AML-193 (cell line): Measurements from ENCODE around the gene ACTRT3.
A peak's percentile ranks its signal among the peaks of the same experiment; 100 is the strongest.
"Not testable (repeated sequence)": the region's sequence is repeated elsewhere in the genome, so short reads cannot be mapped to it uniquely, and the experiment has no call there.

ENCODE experiments used
- DNase-seq, 2 experiments: peaks; one replicate each; lab custom pipeline; 2025; lab: John Stamatoyannopoulos, UW

ACTRT3 gene

DNA sequence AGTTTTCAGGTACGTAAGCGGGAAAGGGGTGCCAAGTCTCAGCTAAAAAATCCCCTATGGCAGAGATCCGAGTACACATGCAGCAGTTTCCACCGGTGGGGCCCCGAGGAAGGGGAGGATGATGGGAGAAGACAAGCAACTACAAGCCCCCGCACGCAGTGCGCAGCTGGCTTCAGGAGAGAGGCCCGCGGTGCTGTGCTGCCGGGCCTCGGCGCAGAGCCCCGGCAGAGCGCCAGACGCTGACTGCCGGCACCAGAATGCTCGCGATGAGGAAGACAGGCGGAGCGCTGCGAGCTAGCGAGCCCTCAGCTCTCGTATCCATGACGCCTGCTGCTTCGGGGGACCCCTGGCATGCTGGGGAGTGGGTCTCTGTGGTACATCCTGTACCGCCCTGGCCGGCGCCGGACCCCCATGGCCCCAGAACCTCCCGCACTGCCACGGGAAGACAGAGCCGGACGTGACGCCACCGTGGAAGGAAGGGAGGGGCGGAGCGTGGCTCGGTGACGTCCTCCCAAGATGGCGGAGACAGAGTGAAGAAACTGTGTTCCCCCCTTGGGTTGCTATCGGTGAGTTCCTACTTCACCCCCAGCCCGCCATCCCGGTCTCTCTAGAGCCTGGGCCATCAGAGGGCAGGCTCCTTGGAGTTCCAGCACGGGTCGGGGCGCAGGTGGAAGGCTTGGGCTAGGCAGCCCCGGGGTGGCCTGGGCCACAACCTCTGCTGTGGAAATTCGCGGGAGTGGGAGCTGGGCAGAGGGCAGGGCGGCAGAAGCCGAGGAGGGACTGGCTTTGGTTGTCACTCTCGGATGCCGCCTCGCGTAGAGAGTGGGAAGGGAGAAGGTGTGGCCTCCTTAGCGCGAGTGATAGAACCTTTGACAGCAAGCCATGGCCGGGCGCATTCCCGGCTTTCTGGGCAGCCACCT lies 3.8 kb upstream of the ACTRT3 start, which contains the start of gene MYNN:
Gene MYNN (plus strand): TSS at position 500 of the 920 bp plus-strand sequence. CDS start 900 bp downstream, outside the sequence.
- DNase-seq = peak; percentile 90 to 91

GRCh38 chr3:169772305-169772896 lies 3.0 kb upstream of the ACTRT3 start:
- peak; percentile 55 to 66 for DNase-seq

DNA sequence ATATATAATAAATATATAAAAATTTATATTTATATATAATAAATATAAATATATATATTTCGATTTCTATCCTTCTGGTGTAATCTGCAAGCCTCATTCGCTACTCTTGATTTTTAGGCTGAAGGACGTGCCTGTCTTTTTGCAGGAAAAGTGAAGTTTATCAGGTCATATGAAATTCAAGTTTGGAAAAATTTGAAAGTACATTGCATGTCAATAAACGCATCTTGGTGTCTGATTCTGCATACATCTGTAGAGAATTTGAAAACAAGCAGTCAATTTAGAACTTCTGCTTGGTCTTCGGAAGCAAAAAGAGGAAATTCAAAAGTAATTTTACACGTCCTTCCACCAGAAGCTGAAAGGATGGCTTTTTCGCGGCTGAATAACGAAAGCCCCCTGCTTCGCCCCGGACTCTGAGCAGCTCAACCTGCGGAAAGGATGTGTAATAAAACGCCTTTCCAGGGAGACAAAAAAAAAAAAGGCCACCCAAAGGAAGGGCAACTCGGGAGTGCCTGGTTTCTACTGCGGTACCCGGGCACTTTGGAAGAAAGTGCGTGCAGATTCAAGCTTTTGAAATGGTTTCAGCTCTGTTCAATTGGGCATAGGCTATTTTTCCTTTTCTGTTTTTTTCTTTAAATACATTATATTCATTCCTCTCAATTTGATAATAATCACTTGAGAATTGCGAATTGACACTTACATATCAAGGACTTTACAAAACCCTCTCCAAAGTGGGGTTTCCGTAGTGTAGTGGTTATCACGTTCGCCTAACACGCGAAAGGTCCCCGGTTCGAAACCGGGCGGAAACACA lies 2.3 kb upstream of the ACTRT3 start:
- DNase-seq = peak; percentile 92 to 95

DNA sequence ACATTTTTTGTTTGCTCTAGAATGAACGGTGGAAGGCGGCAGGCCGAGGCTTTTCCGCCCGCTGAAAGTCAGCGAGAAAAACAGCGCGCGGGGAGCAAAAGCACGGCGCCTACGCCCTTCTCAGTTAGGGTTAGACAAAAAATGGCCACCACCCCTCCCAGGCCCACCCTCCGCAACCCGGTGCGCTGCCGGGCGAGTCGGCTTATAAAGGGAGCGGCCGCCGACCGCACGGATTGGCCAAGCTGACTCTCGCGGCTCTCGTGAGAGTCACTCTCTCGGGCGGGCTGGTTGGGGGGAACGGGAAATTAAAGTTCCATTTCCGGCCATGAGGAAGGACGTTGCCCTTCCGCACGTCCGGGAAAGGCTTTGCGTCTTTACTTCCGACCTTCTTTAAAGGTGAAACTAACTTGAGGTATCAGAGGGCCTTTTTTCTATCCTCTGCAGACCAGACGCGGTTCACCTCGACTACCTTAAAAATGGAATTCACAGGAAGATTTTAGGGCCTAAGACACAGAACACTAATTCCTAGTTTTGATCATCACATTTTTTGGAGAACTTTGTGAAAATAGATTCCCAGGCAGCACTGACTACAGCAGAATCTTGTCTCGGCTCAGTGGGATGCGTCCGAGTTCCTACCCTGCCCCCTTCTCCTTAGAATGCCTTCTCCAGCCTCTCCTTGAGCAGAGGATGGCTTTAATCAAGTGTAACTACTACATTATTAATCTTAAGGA lies 4.3 kb downstream of the ACTRT3 start, which contains the start of gene TERC:
Gene TERC (minus strand): TSS at position 179 of the 731 bp plus-strand sequence.
- DNase-seq = peak; percentile 91 to 93

GRCh38 chr3:169764312-169764881 lies 5.0 kb downstream of the ACTRT3 start:
- DNase-seq = peak; percentile 92 to 94

GRCh38 chr3:169760479-169760878 lies 8.9 kb downstream of the ACTRT3 start:
- no peak for DNase-seq

DNA sequence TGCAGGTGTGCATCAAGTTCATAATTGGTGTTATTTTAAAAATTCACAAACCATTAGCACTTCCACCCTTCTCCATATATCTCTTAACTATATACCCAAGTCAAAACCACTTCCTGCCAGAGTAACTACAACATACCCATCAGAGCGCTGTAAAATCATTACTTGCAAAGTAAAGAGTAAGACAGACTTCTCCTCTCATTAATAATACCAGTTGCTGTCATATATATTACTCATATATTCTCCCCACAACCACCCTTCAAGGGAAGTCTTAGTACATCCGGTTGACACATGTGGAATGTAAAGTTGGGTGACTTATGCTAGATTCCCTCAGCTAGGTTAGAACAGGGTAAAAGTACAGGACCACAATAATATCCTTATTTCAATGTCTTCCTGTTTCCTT lies 10.1 kb downstream of the ACTRT3 start:
- DNase-seq = peak; percentile 71 to 80

GRCh38 chr3:169758359-169758994 lies 10.9 kb downstream of the ACTRT3 start:
- no peak for DNase-seq

GRCh38 chr3:169755488-169755887 lies 13.9 kb downstream of the ACTRT3 start:
- no peak for DNase-seq

GRCh38 chr3:169754711-169755110 lies 14.7 kb downstream of the ACTRT3 start:
- DNase-seq = no peak

DNA sequence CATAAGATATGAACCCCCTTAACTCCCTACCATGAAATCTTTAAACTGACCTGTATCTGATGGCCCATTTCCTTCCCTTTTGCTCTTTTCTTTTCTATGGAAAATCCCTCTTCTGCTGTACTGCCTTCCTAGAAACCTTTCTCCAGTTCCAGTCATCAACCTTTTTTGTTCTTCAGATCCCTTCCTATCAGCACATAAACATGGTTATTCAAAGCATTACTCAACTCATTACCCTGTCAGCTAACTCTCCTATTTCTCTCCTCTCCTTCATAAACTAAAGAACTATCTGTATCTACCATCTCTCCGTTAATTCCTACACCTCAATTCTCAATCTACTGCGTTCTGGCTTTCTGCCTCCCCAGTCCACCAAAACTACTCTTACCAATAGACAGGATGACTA lies 17.5 kb downstream of the ACTRT3 start:
- no peak for DNase-seq

DNA sequence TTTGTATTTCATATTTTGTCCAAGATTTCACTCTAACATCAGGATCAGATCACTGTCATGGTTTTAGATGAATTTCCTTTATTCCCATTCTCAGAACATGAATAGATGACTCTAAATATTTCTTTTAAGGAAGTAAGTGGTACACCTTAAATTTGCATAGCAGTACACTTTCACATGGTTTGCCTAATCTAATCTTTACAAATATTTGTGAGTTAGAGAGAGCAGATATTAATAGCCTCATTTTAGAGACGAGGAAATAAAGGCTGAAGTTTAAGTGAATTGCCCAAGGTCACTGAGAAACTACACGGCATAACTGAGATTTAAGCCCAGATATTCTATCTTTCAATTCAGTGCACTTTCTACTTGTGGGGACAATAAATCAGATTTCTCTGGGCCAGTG lies 18.7 kb downstream of the ACTRT3 start:
- no peak for DNase-seq

GRCh38 chr3:169748670-169749069 lies 20.7 kb downstream of the ACTRT3 start:
- no peak for DNase-seq

DNA sequence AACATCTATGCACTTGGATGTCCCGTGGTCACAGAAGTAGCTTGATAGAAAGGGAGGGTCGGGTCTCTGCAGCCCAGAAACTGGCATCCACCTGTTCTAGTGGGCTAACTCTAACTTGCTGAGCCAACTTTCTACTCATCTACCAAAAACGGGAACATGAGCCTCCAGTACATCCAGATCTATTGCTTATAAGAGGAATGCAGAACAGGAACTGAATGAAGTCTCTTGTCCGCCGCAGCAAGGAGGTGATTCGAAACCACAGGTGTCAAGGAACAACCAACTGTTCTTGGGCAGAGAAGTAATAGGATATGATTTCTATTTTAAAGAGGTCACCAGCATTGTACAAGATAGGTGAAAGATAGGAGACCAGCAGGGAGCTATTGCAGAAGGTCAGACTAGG lies 22.4 kb downstream of the ACTRT3 start:
- DNase-seq = peak; percentile 14 to 24

DNA sequence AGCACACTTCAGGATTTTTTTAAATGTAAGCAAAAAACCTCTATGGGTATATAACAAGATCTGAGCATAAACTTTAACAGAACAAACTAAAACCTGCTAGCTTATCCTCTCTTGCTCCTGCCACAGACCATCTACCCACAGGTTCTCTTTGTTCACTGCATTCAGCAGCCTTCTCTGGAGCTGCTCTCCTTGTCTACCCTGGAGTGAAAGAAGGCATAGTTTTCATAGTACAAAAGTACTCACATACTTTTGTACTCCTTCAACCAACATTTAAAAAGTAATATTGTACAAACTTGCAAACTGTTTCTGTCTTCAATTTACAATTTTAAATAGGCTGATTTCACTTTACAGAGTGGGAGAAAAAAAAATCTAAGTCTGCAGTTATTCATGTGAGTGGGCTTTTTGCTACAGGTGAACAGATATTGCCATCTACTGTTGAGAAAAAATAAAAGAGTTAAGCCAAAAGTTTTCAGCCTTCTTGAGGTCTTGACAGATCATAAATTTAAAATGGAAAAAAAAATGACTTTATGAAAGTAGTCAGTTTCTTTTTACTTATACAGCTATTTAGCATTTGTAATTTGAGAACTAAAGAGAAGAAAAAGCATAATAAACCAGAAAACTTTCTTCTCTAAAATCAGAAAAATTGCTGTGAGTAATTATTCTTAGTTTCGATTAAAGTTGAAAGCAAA lies 24.9 kb downstream of the ACTRT3 start:
- no peak for DNase-seq

DNA sequence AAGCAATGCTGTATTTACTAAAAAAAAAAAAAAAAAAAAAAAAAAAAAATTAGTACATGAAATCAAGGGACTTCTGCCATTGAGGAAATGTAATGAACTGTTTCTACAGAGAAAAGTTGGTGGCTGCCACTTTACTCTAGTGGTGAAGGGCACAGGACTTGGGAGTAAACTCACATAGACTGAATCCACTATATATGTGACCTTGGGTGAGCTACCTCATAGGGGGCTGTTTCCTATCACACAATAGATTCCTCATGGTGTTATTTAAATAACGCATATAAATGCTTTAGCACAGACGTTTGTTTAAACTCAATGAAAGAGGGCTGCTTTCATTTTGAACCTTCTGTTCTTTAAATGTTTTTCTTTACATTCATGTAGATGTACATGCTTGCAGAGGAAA lies 30.3 kb downstream of the ACTRT3 start:
- no peak for DNase-seq

GRCh38 chr3:169731857-169732256 lies 37.5 kb downstream of the ACTRT3 start:
- DNase-seq = not testable (repeated sequence)

DNA sequence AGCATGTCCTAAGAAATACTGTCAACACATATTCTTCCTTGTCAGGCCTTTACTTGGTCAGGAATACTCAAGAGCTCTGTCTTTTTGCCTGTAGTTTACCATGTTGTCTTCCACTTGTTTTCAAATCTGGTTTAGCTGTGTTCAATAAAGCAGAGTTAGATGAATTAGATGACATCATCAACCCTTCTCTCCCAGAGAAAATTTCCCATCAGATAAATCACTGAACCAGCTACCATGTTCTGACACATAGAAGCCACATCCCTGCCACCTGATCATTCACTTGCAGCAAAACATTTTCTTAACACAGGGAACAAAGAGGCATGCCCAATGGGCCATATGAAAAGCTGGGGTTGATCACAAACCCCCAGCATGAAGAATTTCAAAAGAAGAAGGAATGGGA lies 46.6 kb downstream of the ACTRT3 start:
- no peak for DNase-seq

DNA sequence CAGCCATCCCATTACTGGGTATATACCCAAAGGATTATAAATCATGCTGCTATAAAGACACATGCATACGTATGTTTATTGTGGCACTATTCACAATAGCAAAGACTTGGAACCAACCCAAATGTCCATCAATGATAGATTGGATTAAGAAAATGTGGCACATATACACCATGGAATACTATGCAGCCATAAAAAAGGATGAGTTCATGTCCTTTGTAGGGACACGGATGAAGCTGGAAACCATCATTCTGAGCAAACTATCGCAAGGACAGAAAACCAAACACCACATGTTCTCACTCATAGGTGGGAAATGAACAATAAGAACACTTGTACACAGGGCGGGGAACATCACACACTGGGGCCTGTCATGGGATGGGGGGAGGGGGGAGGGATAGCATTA lies 50.9 kb downstream of the ACTRT3 start:
- not testable (repeated sequence) for DNase-seq
